ENCODE measurements around the gene KCNK17.

The KCNK17 gene

DNA sequence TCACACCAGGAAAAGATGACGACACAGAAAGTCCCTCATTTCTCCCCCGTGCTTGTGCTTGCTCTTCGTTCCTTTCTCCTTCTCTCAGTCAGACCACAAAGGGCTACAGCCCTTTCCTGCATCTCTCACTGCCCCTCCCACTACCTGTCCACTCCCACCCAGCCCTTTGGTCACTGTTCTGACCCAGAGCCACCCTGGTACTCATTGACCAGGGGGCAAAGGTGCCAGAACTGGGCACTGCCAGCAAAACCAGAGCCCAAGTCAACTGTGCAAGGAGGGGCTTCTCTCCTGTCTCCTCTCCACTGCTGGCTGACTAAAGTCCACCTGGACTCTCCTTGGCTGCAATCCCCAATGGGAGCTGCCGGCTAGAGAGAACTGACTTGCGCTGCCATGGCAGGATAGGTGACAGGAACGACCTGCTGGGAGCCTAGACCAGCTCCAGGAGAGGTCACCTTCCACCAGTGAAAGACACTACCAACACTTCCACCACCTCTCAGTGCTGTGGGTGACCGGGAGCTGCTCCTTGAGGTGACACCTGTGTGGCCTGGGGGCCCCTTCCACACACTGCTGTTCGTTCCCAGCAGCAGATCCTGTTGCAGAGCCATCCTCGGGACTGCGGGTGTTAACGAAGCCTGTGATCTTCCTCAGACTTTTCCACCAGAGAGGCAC is 32.8 kb downstream of the KCNK17 start:
- DNase-seq (ENCODE audit: low read depth) = no peak
- H3K4me3 ChIP-seq (ENCODE audit: low read length) = no peak overlapping the region
- TF ChIP-seq CTCF (conservative IDR thresholded peaks at IDR 0.05; ENCODE audit: low read length) = no peak

DNA sequence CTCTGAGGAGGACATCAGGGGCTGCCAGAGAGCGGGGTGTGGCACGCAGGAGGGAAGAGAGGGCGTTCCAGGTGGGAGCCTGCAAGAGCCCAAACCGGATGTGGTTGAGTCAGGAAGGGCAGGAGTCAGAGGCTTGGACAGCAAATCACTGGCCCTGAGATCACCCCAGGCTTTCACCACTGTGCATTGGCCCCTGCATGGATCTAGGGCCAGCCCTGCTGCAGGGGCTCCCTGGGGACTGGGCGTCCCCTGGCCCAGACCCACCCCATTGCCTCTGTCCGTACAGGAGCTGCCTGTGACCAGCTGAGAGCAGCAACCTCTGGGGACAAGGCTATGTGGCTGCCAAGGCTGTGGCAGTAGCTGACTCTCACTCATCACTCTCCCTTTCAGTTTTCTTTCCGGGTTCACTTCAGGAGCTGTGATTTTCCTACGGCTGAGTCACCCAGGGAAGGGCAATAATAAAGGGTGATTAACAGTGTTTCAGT is 33.9 kb downstream of the KCNK17 start:
- no peak for DNase-seq (ENCODE audit: low read depth)
- TF ChIP-seq CTCF (conservative IDR thresholded peaks at IDR 0.05; ENCODE audit: low read length) = no peak
- no peak overlapping the region for H3K4me3 ChIP-seq (ENCODE audit: low read length)

DNA sequence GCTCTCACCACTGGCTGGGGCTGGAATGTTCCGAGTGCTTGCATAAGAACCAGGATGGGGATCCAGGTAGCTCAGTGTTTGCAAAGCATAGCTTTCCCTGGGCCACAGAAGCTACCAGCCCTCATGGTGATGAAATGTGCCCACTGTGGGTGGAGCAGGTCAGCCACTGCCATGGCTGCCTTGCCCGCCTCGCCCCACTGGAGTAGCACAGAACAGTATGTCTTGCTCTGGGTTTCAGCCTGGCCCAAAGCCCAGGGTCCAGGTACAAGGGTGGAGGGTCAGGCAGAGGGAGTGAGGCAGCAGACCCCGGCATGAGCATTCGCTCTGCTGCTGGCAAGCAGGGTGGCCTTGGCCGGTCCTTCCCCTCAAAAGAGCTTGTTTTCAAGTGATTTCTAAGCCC is 34.7 kb downstream of the KCNK17 start:
- H3K4me3 ChIP-seq (ENCODE audit: low read length) = no peak overlapping the region
- DNase-seq (ENCODE audit: low read depth) = no peak
- TF ChIP-seq CTCF (conservative IDR thresholded peaks at IDR 0.05; ENCODE audit: low read length) = no peak

DNA sequence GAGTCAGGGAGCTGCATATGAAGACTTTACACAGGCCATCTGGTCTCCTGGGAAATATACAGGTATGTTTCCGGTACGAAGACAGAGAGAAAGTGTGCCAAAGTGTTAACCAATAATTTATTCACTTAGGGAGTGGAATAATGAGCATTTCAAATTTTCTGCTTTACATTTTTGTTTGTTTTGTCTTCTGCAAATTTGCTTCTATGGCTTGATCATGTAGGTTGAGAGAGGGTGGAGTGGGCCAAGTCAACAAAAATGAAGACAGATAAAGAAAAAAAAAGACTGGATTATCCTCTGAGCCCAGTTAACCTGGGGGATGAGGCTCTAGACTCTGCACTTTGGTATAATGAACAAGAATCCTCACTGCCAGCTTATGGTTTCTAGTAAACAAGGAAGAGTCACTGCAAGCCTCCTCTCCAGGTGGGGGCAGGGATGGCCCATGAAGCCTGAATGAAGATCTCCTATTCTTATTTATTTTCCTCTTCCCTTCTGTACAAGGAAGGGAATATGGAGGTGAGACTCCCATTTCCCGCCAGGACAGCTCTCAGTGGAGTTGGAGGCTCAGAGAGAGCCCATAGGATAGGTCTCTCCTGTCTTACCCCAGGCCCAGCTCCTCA is 37.7 kb downstream of the KCNK17 start:
- DNase-seq (ENCODE audit: low read depth) = no peak
- TF ChIP-seq CTCF (conservative IDR thresholded peaks at IDR 0.05; ENCODE audit: low read length) = no peak
- H3K4me3 ChIP-seq (ENCODE audit: low read length) = no peak overlapping the region

- no peak overlapping the region for H3K4me3 ChIP-seq (ENCODE audit: low read length)
- DNase-seq (ENCODE audit: low read depth) = no peak
- no peak for TF ChIP-seq CTCF (conservative IDR thresholded peaks at IDR 0.05; ENCODE audit: low read length)
Observed at GRCh38 chr6:39274903-39275302, 39.3 kb downstream of the KCNK17 start.

DNA sequence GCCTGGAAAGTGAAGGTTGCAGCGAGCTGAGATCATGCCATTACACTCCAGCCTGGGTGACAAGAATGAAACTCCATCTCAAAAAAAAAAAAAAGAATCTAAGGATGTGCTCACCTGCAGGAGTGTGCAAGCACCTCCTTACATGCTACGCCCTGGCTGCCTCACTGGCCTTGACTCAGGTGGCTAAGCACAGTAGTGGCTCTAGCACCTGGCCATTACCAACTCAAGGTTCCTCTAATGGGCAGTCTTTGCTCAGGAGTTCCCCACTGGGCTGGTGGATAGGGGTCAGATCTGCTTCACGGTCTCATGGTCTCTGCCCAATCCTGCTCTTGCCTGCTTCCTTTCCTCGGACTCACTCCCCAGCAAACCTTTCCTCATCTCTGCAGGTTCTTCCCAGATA is 39.7 kb downstream of the KCNK17 start:
- H3K4me3 ChIP-seq (ENCODE audit: low read length) = no peak overlapping the region
- TF ChIP-seq CTCF (conservative IDR thresholded peaks at IDR 0.05; ENCODE audit: low read length) = no peak
- DNase-seq (ENCODE audit: low read depth) = no peak

GRCh38 chr6:39273406-39273821 is 40.8 kb downstream of the KCNK17 start:
- TF ChIP-seq CTCF (conservative IDR thresholded peaks at IDR 0.05; ENCODE audit: low read length) = no peak
- H3K4me3 ChIP-seq (ENCODE audit: low read length) = no peak overlapping the region
- DNase-seq (ENCODE audit: low read depth) = no peak

Data from AG10803 (cell line).